NCI-H2196 (cell line): Measurements from ENCODE around the gene EML2.

Source experiments
- DNase-seq: peaks from one replicate; lab custom pipeline; 2025; ENCODE audit not compliant: unreplicated experiment; lab: John Stamatoyannopoulos, UW

The EML2 gene

DNA sequence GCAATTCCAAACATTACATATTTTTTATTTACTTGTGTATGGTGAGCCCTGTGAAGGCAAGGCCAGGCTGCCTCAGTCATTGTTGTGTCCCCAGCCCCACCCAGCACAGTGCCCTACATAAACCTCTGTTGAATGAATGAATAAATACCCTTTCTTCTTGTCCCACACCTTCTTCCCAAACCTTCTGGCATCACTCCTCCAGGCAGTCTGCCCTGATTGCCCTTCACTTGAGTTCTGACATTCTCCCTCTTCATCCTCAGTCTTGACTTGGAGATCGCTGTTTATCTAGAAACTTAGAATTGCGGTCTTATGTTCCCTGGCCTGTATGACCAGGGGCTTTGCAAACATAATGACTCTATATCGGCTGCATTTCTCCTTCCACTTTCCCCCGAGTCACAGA, 49.4 kb downstream of the EML2 start:
- DNase-seq: no peak

DNA sequence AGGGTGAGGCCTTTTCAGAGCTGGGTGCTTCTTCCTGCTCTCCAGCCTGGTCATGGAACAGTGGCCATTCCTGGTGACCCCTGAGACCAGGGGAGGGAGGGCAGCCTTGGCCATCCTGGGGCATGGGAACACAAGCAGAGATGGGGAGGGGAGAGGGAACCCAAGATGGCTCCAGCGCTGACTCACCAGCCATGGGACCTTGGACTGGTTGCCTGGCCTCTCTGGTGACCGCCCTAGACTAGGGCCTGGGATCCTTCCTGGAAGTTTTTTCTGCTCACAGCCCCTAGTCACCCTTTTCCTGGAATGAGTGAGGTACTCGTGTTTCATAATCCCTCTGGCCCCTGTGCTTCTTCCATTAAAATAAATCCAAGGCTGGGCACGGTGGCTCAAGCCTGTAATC, 51.3 kb downstream of the EML2 start:
- DNase-seq: no peak

DNA sequence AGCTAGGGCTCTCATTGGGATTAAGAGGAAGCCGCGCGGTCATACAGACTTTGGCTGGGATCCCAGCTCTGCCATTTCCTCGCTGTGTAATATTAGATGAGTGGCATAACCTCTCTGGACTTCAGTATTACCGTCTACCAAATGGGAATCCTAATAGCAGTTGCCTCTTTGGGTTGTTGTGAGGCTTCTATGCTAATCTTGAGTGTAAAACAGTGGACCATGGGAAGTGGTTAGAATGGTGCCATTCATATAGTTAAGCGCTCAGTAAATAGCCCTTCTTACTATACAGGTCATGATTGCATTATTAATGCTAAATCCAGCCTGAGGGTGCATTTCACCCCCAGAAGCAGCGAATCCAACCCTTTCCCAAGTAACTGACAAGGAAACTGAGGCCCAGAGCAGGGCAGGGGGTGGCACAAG, 54.0 kb downstream of the EML2 start:
- DNase-seq: no peak

DNA sequence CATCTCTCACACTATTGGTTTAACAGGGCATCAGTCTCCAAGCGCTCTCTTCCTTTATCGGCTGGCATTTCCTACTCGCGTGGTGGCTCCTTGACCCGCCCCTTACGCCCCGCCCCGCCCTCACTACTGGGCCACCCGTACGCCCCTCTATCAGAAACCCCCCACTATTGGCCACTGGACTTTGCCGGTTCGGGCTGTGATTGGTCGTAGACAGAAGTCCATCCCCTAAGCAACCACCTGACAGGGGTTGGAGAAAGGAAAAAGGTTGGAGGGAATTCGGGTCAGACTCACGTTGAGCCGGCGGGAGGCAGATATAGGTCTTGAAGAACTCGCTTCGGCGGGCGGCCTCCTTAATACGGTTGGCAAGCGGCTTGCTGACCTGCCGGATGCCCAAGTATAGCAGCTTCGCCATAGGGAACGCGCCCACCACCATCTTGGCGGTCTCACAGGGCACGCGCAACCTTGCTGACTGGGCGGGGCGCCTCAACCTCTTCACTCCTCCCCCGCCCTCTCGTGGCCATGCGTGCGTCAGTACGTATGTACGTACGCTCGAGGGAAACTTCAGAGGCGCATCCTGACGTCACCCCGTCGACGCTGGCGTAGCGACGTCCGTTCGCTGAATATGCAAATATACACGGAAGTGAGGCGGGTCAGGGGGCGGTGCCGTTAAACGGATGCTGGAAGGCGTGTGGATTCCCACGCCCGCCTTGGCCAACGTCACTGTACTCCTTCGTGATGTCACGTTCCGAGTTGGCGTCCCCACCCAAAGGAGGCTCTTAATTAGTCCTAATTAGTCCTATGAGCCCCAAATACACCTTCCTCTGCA, 54.7 kb downstream of the EML2 start, which contains the start of gene OPA3:
Gene OPA3, minus strand, starts transcription at position 471 of the 826 bp plus-strand sequence. Its CDS starts 38 bp downstream, at position 433.
- DNase-seq: peak; percentile 100

DNA sequence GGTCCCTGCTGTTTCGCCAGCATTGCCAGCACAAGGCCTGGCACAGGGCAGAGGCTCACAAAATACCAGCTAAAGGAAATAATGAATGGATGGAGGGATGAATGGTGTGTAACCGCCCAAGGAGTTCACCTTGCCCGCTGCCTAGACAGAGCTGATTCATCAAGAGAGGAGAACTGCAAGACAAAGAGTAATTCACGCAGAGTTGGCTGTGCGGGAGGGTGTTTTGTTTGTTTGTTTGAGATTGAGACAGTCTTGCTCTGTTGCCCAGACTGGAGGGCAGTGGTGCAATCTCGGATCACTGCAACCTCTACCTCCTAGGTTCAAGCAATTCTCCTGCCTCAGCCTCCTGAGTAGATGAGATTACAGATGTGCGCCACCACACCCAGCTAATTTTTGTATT, 57.6 kb downstream of the EML2 start:
- DNase-seq: no peak

DNA sequence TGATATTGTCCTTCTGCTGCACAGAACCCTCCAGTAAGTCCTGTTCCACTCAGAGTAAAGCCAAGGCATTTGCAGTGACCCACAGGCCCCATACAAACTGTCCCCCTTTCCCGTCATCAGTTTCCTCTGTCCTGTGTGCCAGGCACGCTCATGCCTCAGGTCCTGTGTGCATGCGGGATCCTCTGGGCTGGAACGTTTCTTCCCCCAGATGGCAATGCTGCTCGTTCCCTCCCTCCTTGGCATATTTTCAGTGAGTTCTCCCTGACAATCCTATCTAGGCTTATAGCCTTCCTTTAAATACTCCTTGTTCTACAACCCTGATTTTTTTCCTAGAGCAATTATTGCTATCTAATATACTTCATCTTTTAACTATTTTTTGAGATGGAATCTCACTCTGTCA, 60.3 kb downstream of the EML2 start:
- DNase-seq: no peak

DNA sequence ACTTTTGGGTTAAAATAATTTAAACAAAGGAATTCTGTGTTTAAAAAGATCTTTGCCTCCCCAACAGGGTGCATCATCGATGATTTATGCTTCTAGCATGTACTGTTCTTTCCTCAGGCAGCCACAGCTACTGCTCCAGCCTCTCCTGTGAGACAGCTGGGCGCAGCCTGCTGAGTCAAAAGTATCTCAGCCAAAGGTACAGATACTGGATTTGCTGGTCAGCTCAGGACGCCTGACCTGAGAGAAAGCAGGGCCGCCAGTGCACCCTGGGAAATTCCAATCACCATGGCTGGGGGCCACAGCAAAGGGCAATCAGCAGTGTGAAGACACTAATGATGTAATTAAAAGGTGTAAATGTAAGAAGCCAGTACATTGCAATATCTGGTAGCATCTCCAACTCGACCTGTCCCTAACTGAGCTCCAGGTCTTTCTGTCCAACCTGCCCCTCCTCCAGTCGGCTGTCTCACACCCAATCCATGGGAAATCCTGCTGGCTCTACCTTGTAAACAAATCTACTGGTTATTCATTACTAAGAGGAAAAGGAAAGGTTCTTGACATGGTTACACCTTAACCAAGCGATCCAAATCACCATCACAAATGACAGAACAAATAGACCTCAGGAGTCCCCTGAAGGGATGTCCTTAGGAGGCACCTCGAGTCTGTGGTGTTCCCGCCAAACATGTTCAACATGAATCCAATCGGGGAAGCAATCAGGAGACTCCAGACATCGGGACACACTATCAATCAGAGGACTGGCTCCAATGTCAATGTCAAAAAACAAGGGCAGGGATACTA, 61.9 kb downstream of the EML2 start:
- no peak for DNase-seq

DNA sequence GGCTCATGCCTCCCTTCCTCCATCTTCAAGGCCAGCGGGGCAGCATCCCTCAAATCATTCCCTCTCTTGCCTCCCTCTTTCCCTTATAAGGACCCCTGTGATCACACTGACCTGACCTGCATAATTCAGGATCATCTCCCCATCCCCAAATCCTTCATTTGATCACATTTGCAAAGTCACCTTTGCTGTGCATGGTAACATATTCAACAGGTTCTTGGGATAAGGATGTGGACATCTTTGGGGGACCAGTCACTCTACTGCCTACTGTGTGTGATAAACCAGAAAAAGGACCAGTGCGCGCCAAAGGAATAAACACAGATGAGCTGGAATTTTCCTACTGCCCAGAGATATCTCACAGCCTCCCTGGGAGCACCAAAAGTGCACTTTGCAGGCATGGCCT, 62.5 kb downstream of the EML2 start:
- DNase-seq: no peak

DNA sequence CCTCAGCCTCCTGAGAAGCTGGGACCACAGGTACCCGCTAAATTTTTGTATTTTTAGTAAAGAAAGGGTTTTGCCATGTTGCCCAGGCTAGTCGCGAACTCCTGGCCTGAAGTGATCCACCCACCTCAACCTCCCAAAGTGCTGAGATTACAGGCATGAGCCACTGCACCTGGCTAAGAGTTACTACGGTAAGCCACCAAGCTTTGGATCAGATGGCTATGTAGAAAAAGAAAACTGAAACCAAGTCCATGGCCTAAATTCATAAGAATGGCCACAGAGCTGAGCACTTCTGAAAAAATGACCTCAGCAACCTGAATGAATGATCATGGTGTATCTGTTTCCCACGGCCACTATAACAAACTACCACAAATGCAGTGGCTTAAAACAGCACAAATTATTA, 64.0 kb downstream of the EML2 start:
- no peak for DNase-seq

DNA sequence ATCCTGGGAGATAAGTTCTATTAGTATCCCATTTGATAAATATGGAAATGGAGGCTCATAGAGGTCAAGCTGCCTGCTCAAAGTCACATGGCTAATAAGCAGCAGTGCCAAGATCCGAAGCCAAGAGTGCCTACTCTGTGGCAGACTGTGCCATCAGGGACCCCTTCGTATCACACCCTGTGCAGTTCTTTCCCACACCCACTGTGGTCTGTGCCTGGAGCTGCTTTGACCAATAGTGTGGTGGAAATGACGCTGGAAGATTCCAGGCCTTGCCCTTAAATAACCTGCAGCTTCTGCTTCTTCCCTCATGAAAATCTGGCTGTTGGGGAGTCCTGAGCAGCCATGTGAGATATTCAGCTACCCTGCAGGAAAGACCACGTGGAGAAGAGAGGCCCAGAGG, 64.7 kb downstream of the EML2 start:
- no peak for DNase-seq

DNA sequence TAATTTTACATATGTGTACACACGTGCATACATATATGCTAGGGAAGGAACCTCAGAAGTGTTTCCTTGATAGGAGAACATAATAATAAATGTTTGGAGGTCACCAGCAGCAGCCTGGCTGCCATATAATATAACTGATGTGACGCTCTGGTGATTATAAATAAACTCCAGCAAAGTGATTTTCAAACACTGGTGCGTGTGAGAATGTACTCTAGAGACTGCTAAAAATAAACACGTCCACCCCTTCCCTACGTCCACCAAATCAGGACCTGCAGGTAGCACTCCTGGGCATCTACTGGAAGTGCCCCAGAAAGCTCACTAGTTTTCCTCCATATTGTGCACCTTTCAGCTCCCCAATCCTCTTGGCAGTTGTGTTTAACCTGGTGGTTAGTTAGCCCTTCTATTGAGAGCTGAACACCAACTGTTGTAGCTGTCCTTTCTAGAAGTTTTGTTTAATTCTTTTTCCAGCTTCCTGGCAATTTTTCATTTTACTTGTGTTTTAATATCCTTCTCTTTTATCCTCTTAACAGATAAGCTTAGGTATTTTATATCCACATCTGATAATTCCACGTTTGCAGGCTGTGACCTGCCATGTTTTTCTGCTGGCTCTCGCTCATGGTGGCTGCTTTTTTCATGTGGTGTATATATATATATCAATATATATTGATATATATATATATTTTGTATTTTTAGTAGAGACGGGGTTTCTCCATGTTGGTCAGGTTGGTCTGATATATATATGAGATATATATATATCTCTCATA, 67.6 kb downstream of the EML2 start:
- no peak for DNase-seq

DNA sequence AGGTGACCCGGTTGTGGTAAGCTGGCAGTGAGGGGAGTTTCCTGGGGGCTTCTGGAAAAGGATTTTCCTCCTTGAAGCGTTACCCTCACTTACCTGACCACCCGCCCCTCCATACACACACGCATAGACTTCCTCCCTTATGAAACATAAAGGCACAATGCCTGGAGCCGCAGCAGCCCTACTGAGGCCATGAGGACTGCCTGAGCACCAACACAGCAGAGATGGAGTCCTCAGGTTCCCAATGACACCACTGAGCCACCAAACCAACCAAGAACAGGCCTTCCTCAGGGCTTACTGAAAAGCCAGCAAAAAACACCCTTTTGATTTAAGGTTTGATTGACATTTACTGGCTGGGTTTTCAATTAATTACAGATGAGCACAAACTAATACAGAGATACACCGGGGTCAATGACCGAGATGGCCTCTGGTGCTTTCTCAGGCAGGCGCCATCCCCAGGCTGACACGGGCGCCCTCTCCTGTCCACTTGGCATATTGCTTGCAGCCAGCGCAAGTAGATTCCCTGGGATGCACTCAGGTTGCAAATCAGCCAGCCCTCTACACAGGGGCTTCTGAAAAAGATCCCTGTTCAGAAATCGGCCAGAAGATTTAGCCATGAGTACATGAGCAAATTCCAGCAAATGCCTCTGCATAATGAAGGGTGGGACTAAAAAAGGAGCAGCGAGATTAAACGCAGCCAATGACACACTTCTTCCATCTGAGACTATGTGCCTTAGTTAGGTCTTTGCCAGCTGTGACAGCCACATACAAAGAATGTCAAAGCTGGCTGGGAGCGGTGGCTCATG, 69.4 kb downstream of the EML2 start:
- DNase-seq: peak; percentile 32

DNA sequence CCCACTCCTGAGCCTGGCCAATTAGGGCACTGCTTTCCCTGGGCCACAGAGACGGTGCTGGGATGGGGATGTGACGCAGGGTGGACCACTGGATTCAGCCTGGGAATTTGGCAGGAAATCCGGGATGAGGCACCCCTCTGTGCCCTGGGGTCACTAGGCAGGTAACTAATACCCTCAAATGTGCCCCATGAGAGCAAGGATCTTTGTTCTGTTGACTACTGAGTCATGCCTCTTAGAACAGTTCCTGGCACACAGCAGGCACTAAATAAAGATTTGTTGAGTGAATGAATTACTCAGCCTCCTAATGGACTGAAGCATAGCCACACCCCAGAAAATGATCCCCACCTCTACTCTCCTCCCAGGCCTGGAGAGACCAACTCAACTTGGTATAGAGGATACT, 70.5 kb downstream of the EML2 start:
- no peak for DNase-seq

DNA sequence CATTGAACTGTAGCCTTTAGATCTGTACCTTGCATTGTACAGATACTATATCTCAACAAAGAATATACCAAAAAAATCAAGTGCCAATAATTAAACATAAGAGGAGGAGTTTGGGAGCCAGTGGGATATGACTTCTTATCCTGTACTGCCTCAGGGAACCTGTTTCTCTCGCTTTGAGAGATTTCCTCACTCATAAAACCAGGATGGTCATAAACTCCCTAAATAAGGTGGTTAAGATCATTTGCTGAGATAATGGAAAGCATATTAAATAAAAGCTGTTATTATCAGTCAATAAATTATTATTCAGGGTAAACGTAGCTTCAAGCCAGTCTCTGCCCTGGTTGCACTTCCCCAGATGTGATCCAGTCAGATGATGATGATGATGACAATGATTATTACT, 71.6 kb downstream of the EML2 start:
- DNase-seq: no peak

DNA sequence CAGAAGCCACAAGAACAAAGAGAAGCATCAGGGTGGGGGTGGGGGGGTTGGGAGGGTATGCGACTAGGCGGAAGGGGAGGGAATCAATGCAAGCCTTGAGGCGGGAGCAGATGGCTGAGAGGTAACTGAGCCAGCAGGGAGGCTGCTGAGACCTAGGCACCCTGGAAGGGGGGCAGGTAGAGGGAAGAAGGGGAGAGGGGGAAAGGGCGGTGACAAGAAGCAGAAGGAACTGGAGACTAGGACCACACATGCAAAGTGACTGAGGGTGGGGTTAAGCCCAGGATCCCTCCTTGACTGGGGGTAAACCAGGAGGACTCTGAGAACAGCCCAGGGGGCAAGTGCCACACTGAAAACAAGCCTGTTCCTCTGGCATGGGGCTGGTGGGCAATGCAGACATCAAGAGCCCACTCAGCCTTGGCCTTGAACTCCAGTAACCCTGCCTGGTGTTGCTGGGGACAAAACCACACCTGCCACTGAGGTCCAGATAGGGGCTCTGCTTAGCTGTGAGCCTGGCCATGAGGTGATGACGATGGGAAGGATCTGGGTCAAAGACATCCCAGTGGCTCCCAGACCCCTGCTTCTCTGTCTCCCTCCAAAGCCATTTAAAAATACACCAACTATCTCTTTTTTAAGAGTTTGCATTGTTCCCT, 74.9 kb downstream of the EML2 start:
- no peak for DNase-seq

DNA sequence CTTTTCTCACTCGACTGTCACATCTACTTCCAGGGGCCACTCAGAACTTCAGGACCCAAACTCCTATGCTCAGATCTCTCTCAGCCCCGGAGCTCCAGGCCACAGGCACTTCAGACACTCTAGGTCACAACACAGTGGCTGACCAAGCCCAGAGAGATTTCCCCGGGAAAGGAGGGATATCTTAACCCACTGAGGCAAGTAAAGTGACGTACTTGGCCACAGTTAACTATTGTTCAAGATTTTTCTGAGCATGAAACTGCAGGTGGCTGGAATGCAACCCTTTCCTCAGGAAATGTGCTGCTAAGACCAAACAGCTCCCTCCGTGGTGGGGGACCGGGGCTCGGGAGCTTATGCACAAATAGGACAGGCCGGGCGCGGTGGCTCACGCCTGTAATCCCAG, 78.5 kb downstream of the EML2 start:
- DNase-seq: no peak

DNA sequence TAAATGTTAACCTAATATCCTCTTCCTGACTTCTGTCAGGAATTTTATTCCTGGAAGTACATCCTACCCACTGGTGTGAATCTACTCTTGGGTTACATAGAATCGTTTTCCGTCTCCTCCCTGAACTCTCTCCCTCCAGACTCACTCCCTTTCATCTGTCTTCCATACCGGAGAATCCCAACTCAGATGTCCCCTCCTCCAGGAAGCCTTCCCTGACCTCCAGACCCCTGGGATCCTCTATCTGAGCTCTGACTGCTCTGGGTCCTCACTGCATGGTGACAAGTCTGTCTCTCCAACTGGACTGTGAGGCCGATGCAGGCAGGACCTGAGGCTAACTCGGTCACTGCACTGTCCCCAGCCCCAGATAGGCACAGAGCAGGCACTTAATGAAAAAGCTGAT, 79.2 kb downstream of the EML2 start:
- DNase-seq: no peak
